Pancreas (tissue), 10 donors: ENCODE results near the gene SMNDC1. TPM values are rescaled to one million over a fixed set of nuclear protein-coding genes. Genes with fewer than 3 reads are reported as not detected.

ENCODE experiments used
- ATAC-seq, 4 donors: fragments of 200-7000 bp; cut with Tn5 transposase; one replicate each; pipeline versions ENCODE4 v1.8.0 to v1.9.1; 2020; ENCODE audit warnings: mild to moderate bottlenecking in 4 of 4, moderate library complexity in 4 of 4
- DNase-seq, 6 donors: peaks; one replicate each; pipeline ENCODE4 v3.0.0-alpha.2; 2020
- FAIRE-seq: peaks from 2 replicates; lab custom pipeline; 2012; peaks lifted over from hg19 to GRCh38; lab: Jason Lieb, UNC
- H3K27ac ChIP-seq, 4 donors: fragments of 200-600 bp; sonication (generic); 1 replicate in 3 of 4; 2 replicates in 1 of 4; pipeline versions ENCODE4 v1.5.0 to v1.8.0; 2020
- H3K27me3 ChIP-seq, 4 donors: fragments of 200-600 bp; one replicate each; pipeline ENCODE4 v1.8.0; 2021
- H3K36me3 ChIP-seq, 3 donors: fragments of 200-600 bp; sonication (generic) in 1 of 3; one replicate each; pipeline versions ENCODE4 v1.5.0 to v1.8.0; 2020 to 2021
- H3K4me1 ChIP-seq, 3 donors: fragments of 200-600 bp; one replicate each; pipeline ENCODE4 v1.8.0; 2021
- H3K4me3 ChIP-seq, 4 donors: fragments of 200-600 bp; sonication (generic) in 2 of 4; one replicate each; pipeline versions ENCODE4 v1.5.0 to v1.8.0; 2020 to 2021
- H3K9me3 ChIP-seq, 4 donors: fragments of 200-600 bp; one replicate each; pipeline ENCODE4 v1.8.0; 2021
- CTCF ChIP-seq, 4 donors: fragments of 200-600 bp; sonication (generic) in 3 of 4; IDR thresholded peaks; one replicate each; pipeline versions ENCODE4 v1.5.0 to v1.8.0; 2021; ENCODE audit warnings: antibody characterized with exemption in 4 of 4
- WGBS, 2 donors: extraction: QIAGEN DNeasy Blood & Tissue Kit; methylation state at CpG; one replicate each; pipeline ENCODE4 v1.1.7; 2013; 5-methylcytosine and 5-hydroxymethylcytosine counted together
- intact Hi-C, 3 donors: fragments of 100-400 bp; cut with DNase I; formaldehyde crosslinking; loops; one replicate each; pipeline versions ENCODE4 v1.11.1 to v1.14.2; 2022
- polyA plus RNA-seq, 2 donors: library from polyadenylated mRNA; stranded (reverse); fragments of 200-250 nt; gene quantifications; one replicate each; pipeline ENCODE4 v1.2.3, GENCODE V29; 2013
- total RNA-seq, 6 donors: library from RNA; stranded (reverse); fragmentation: NEBNext Ultra II Directional in 4 of 6; extraction: Animal tissue kit (Norgen Biotek cat#: 25700) in 4 of 6; gene quantifications; one replicate each; pipeline versions ENCODE4 v1.2.1 to v1.2.4, GENCODE V29; 2021 to 2023
- donor health status: healthy with polysubstance abuse.
- donor health status: DM: no; HTN: no; CAD: no; lungs with moderate emphysema.
- donor health status: DM: no; HTN: no; CAD: no.
- donor health status: control.
- donor health status: control.
- donor health status: Bipolar disorder and iron deficiency.
- donor health status: DM: yes; HTN: yes; CAD: no.
- donor health status: DM: no; HTN: no; CAD: no.
- donor health status: DM: no; HTN: no; CAD: no.
- donor health status: DM: yes; HTN: yes; CAD: no.

SMNDC1 gene
- total and polyA plus RNA-seq, 8 donors, result 5.2 to 13.7 (median 9.4) TPM

- TF ChIP-seq CTCF (IDR thresholded peaks at IDR 0.05), result no peak
- 59 to 66% methylated on average over 7 of the region's 7 CpGs for WGBS, 2 donors
- intact Hi-C loops, result loop anchor here in 2 of 3 donors (5.0 to 10.0 kb wide), 2 partner anchors 141 to 144 kb away; no protein-coding TSS in a partner anchor
- peak; percentile 34 to 45 (median 42) for ATAC-seq
- Histone ChIP-seq H3K27ac (no peak overlapping the region), H3K27me3 (no peaks in the 10 kb centered on the region), H3K4me1 (peaks cover 0 to 6% (median 0%) of the 10 kb centered on the region in 3 donors), H3K9me3 (no peaks in the 10 kb centered on the region), H3K4me3 (no peak overlapping the region), H3K36me3 (peaks cover 0 to 6% (median 0%) of the 10 kb centered on the region in 3 donors)
- no peak for DNase-seq
- FAIRE-seq, result no peak
Measured at GRCh38 chr10:110278562-110279406, 25.9 kb downstream of the SMNDC1 start.

- 92 to 95% methylated on average over 2 of the region's 2 CpGs for whole genome bisulfite sequencing, 2 donors
- intact Hi-C loops, result loop anchor here in 2 of 3 donors (5.0 to 10.0 kb wide), 2 partner anchors 140 to 143 kb away; no protein-coding TSS in a partner anchor
- H3K27ac ChIP-seq, result no peak overlapping the region
- DNase-seq (no peak), FAIRE-seq (no peak), ATAC-seq (peak in 1 of 4 donors; percentile 13)
- peaks cover 0 to 6% (median 0%) of the 10 kb centered on the region in 3 donors for H3K4me1 ChIP-seq
- H3K9me3 ChIP-seq, result no peaks in the 10 kb centered on the region
- TF ChIP-seq CTCF (IDR thresholded peaks at IDR 0.05), result no peak
- H3K4me3 ChIP-seq, result no peak overlapping the region
- no peaks in the 10 kb centered on the region for H3K27me3 ChIP-seq
- H3K36me3 ChIP-seq, result peaks cover 0 to 6% (median 0%) of the 10 kb centered on the region in 3 donors
Measured at GRCh38 chr10:110277591-110277990, 27.1 kb downstream of the SMNDC1 start.

- DNase-seq (no peak), ATAC-seq (no peak), FAIRE-seq (no peak)
- H3K4me3 ChIP-seq, result no peak overlapping the region
- intact Hi-C loops, result loop anchor here in 2 of 3 donors (5.0 to 10.0 kb wide), 2 partner anchors 139 to 142 kb away; no protein-coding TSS in a partner anchor
- 97 to 98% methylated on average over 5 of the region's 5 CpGs for WGBS, 2 donors
- H3K27ac ChIP-seq, result no peak overlapping the region
- H3K9me3 ChIP-seq, result no peaks in the 10 kb centered on the region
- no peak for TF ChIP-seq CTCF (IDR thresholded peaks at IDR 0.05)
- peaks cover 0 to 6% (median 0%) of the 10 kb centered on the region in 3 donors for H3K4me1 ChIP-seq
- no peaks in the 10 kb centered on the region for H3K27me3 ChIP-seq
- peaks cover 0 to 6% (median 0%) of the 10 kb centered on the region in 3 donors for H3K36me3 ChIP-seq
Measured at GRCh38 chr10:110276603-110277002, 28.1 kb downstream of the SMNDC1 start.

- intact Hi-C loops, result loop anchor here in 2 of 3 donors (5.0 to 10.0 kb wide), 2 partner anchors 138 to 140 kb away; no protein-coding TSS in a partner anchor
- Histone ChIP-seq H3K4me1 (peaks cover 2 to 9% (median 5%) of the 10 kb centered on the region in 3 donors), H3K4me3 (no peak overlapping the region), H3K27ac (no peak overlapping the region), H3K36me3 (peaks cover 0 to 5% (median 0%) of the 10 kb centered on the region in 3 donors), H3K9me3 (no peaks in the 10 kb centered on the region), H3K27me3 (no peaks in the 10 kb centered on the region)
- WGBS, 2 donors, result 62 to 64% methylated on average over 2 of the region's 2 CpGs
- FAIRE-seq, result no peak
- ATAC-seq, result no peak
- DNase-seq, result no peak
- TF ChIP-seq CTCF (IDR thresholded peaks at IDR 0.05), result no peak
Measured at GRCh38 chr10:110275128-110275729, 29.5 kb downstream of the SMNDC1 start.
